Endometrial microvascular endothelial cells (primary cell): ENCODE results near the gene RBM4B. TPM values are rescaled to one million over a fixed set of nuclear protein-coding genes. Genes with fewer than 3 reads are reported as not detected.
"Not testable (repeated sequence)": the region's sequence is repeated elsewhere in the genome, so short reads cannot be mapped to it uniquely, and the experiment has no call there.

Experiments used
- in situ Hi-C: cut with HindIII; loops from 2 replicates; pipeline ENCODE4 v1.10.0; 2017; ENCODE audit warnings: low sequenced_read_pairs, low pct_unique_long_range_greater_than_20kb; ENCODE audit errors: inconsistent ontology term
- total RNA-seq: library from RNA; depleted of rRNA; stranded (reverse); fragments of >200 nt; gene quantifications from one replicate; pipeline ENCODE4 v1.2.3, GENCODE V29; 2015; ENCODE audit errors: inconsistent ontology term

The RBM4B gene
- total RNA-seq, 1 donor from 2014 or later, result 17.7 TPM

GRCh38 chr11:66663741-66664296 lies 13.9 kb downstream of the RBM4B start:
- in situ Hi-C loops, result no loop called here

DNA sequence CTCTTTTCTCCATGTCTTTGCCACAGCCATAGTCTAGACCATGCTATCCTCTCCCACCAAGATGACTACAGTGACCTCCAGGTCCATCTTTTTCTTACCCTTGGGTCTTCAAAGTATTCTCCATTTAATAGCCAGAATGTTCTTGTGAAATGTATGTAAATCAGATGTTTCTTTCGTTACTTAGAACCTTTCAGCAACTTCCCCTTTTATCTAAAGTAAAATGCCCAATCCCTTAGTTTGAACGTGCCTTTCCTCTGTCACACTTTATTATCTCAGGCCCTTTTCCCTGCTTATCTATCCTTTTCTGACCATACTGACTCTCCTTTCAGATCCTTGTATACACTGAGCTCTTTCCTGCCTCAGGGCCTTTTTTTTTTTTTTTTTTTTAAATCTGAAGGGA lies 17.9 kb downstream of the RBM4B start:
- in situ Hi-C loops, result no loop called here

DNA sequence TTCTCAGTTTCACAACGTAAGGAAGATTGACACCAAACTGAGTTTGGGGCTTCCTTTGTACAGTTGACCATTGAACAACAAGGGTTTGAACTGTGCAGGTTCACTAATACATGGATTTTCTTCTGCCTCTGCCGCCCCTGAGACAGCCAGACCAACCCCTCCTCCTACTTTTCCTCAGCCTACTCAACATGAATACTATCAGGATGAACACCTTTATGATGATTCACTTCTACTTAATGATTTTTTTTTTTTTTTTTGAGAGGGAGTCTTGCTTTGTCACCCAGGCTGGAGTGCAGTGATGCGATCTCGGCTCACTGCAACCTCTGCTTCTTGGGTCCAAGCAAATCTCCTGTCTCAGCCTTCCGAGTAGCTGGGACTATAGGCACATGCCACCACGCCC lies 24.6 kb downstream of the RBM4B start:
- in situ Hi-C loops, result no loop called here

DNA sequence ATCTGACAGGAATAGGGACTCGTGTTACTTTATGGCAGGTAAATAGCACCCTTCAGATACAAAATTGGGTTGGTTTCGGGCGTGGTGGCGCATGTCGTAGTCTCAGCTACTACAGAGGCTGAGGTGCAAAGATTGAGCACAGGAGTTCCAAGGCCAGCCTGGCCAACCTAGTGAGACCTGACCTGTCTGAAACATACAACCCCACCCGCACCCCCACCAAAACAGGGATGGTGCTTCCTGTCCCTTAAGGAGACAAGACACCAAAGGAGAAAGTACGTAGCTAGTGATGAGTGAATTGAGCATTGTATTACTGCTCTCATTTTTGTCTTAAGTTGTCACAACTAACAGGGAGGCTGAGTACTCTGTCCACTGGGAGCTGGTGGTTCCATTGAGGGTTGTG lies 25.0 kb downstream of the RBM4B start:
- in situ Hi-C loops, result no loop called here

DNA sequence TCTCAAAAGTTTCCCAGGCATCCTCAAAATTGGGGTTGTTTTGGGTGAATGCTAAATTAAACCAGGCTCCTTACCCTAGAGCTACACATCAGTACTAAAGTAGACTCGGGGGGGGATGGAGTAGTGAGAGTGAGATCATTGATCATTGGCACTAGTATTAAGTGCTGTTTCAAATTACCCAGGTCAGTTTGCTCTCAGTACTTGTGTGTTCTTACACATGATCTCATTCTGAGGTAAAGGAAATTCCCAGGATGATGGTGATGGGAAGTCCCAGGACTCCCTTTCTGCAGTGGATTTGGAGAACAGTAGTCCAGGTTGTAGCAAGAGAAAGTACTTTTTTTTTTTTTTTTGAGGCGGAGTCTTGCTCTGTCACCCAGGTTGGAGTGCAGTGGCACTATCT lies 26.7 kb downstream of the RBM4B start:
- in situ Hi-C loops, result no loop called here

GRCh38 chr11:66649903-66650302 lies 27.8 kb downstream of the RBM4B start:
- in situ Hi-C loops, result no loop called here

- in situ Hi-C loops, result no loop called here
These were observed 30.9 kb downstream of the RBM4B start for GRCh38 chr11:66646828-66647227.

DNA sequence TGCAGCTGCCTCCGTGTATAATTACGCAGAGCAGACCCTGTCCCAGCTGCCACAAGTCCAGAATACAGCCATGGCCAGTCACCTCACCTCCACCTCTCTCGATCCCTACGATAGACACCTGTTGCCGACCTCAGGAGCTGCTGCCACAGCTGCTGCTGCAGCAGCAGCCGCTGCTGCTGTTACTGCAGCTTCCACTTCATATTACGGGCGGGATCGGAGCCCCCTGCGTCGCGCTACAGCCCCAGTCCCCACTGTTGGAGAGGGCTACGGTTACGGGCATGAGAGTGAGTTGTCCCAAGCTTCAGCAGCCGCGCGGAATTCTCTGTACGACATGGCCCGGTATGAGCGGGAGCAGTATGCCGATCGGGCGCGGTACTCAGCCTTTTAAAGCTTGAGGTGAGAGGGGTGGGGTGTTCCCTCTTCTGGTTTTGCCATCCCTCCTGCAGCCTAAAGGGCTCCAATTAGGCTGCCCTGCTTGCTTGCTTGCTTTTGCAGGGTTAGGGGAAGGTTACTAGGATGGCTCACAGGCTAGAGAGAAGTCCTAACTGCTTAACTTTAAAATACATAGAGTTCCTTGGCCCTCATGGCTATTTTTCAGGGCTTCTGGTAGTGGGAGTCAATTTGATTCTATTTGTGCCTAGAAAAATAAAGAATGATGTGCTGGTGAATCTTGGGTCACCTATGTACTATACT lies 33.8 kb downstream of the RBM4B start:
- in situ Hi-C loops, result no loop called here

DNA sequence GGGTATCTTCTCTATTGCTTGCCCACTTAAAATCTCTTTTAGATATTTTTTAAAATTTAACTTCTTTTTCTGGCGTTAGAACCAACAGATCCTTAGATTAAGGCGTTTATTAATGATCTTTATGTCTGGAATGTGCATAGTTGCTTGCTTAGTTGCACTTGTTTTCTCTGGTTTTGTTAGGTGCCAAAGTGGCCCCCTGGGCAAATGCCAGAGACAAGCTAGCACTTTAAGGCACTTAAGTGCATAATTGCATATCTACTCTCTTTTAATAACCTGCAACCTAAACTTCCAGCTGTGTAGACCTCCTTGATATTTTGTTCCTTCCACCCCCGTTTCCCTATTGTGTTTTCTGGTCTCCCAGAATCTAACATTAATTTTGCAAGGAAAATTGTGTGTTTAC lies 35.9 kb downstream of the RBM4B start:
- in situ Hi-C loops, result no loop called here

DNA sequence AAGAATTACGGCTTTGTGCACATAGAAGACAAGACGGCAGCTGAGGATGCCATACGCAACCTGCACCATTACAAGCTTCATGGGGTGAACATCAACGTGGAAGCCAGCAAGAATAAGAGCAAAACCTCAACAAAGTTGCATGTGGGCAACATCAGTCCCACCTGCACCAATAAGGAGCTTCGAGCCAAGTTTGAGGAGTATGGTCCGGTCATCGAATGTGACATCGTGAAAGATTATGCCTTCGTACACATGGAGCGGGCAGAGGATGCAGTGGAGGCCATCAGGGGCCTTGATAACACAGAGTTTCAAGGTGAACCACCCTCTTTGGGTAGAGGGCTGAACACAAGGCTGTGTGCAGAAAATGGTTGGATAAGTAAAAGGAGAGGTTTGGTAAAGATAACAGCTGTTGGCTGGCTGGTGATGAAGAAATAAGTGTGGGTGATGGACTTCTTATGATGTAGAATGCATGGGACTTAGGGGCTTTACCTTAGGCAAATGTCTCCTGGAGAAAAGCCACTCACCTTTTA lies 37.8 kb downstream of the RBM4B start:
- in situ Hi-C loops, result not testable (repeated sequence)

DNA sequence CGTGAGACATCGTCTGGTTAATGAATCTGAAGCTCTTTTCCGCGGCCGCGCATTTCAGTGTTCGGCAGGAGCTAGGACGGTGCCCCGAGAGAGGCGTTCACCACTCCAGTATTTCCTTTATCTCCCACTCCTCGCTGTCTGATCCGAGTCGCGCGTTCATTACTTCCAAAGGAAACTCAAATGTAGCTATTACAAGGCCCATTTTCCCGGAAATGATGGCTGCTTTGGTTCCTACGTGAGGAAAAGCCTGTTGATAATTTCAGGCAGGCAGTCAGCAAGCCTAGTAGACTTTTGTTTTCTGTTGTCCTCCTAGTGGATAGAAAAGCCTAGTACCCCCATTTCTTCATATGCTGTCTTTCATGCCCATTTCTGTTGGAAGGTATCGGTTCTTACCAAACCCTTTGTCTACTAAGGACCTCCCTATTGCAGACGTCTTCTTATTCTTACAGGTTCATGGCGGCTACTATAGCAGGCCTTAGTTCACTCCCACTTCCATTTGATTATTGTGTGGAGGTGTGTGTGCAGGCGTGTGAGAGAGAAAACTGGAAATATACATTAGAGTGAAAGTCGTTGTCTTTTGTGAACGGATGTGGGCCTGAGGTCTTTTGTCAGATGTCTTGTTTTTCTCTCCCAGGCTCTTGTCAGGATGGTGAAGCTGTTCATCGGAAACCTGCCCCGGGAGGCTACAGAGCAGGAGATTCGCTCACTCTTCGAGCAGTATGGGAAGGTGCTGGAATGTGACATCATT lies 38.4 kb downstream of the RBM4B start:
- in situ Hi-C loops, result no loop called here

- in situ Hi-C loops, result no loop called here
These were observed 39.3 kb downstream of the RBM4B start, which contains the start of gene RBM4 for GRCh38 chr11:66638177-66639065. Gene RBM4 (plus strand): TSS chr11:66638703. CDS start chr11:66639712, 1,009 bp downstream.

DNA sequence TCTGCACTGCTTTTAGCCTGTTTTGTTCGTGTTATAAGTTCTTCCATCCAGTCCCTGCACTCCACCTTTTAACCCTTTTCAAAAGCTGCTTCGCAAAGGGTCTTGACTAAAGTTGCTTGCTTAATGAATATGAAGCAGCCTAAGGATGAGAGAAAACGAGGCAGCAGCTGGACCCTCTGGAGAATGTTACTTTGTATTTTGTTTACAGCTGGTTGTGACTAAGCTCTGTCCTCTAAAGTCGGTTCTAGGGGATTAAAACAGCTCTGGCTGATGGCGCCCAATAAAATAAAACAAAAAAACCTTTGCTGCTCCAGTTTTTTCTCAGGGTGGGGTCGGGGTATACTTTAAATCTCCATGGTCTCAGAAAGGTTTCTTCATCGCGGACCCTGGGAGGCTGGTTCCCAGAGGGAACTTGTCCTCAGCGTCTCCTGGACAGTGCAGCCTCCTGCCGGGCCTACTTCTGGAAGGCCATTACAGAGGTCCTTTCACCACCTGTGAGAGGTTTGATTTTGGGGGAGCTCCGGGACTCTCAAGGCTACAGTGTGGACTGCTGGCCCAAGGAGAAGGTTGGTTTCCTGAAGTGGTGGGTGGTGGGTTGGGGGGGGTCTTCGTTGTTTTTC lies 40.0 kb downstream of the RBM4B start:
- in situ Hi-C loops, result no loop called here

DNA sequence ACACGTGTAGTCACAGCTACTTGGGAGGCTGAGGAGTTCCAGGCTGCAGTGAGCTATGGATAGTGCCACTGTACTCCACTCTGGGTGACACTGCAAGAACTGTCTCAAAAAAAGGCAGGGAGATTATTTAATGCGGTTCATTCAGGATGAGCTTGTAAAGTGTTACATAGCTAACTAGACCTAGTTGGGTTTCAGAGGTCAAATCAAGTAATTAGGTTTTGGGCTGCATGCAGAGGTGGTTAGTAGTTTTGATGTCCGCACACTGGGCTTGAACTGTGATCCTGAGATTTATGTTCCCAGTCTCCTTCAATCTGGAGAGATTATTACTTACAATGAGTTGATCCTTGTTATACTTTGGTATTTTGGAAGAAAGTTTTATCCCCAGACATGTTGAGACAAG lies 41.3 kb downstream of the RBM4B start:
- in situ Hi-C loops, result no loop called here

DNA sequence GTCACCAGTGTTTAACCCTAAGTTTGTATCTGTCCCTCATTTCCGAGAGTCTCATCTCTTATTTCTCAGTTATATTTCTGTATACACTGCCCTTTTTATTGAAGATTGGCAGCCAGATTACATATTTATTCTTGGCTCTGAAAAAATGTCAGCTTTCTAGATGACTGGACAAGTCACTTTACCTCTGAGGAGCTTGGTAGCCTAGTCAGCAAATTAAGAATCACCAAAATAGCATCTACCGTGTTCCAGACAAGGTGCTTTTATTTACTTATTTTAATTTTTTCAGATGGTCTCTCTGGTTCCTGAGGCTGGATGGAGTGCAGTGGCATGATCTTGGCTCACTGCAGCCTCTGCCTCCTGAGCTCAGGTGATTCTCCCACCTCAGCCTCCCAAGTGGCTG lies 44.7 kb downstream of the RBM4B start:
- in situ Hi-C loops, result no loop called here

GRCh38 chr11:66631883-66632282 lies 45.8 kb downstream of the RBM4B start:
- in situ Hi-C loops, result no loop called here

DNA sequence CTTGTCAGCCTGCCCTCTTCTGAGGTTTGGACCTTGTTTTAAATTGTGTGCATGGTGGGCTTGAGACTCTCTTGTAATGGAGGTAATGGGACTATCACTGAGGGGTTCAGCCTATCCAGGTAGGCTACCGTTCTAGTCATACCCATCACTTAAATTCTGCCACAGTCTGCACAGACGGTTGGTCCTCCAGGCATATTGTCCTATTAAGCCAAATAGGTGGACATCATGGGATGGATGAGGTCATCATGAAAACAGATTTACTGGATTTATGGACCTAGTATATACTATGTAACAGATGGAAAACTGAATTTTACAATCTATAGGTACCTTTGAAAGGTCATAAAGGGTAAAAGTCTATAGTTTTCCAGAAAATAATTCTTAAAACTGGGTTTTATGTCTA lies 48.3 kb downstream of the RBM4B start:
- in situ Hi-C loops, result loop anchor here (10.0 kb wide), 1 partner anchor 45 kb away; the partner anchor contains the start of gene RBM4B

DNA sequence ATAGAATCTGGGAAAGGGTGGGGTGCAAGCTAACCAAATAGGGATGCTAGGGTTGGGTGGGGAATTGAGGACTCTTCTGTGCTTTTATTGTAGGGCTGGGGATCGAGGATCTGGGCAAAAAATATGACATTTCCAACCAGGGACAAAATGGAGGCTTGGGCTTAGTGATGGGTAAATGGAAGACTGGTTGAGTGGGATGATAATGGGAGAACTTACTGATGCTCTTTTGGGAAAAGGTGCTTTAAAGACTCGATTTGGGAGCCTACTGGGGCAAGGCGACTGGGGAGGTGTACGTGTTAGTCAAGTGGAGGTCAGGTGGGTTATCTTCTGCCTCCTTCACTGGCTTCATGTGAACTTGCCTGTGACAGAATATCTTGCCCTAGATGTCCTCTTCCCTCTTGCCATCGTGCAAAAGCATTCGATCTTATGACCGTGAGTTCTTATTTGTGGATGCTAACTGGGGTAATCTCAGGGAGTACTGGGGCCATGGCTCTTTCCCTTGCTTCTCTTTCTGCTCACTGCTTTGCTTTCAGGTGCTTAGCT lies 49.6 kb downstream of the RBM4B start:
- in situ Hi-C loops, result loop anchor here (10.0 kb wide), 1 partner anchor 47 kb away; the partner anchor contains the start of gene RBM4B
